ENCODE results near the gene EHMT1. TPM values are rescaled to one million over a fixed set of nuclear protein-coding genes. Genes with fewer than 3 reads are reported as not detected.

The EHMT1 gene
- total and polyA plus RNA-seq, 9 of the 15 experiments (the other 6 are each of a cell fraction or from before 2014, with no cell fraction given), result 2.2 to 76.0 (median 36.4) TPM

DNA sequence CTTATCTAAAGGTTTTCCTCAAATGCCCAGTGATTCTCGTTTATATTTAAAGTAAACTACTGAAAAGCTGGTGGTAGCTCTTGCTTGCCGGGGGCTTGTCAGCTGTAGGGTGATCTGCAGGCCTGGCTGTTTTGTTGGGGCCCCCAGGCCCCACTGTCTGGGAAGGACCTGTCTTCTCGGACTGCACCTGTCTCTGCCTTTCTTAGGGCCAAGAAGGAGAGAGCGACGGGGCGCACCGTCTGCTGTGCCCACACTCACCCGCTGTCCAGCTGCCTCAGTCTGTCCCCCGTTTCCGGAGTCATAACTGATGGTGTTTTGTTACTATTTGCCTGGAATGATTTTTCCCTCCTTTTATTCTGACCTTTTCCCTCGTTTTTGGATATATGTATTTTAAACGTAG is 164.7 kb downstream of the EHMT1 start:
- H3K27ac ChIP-seq (ENCODE audit: extremely low read depth, low read depth, low read length), result no peak overlapping the region
- DNase-seq (ENCODE audit: extremely low read depth in 1 of 4, low spot score in 3 of 4) (no peak), FAIRE-seq (no peak), ATAC-seq (no peak)
- no TSS peak for BruUV-seq (replicated peaks)
- H3K9ac ChIP-seq (ENCODE audit: insufficient read depth in 1 of 2, low read depth in 2 of 2, low read length in 2 of 2), result no peak overlapping the region
- POLR2A ChIA-PET, result no interaction called here
- H2AFZ ChIP-seq (ENCODE audit: low read depth, low read length), result no peak overlapping the region
- H3K4me3 ChIP-seq, result no peak overlapping the region
- no peaks in the 10 kb centered on the region for H3K27me3 ChIP-seq (ENCODE audit: control insufficient read depth in 2 of 2, insufficient read depth in 2 of 2, low read length in 2 of 2)
- TF ChIP-seq SMARCA5 (IDR thresholded peaks at IDR 0.05) (no peak), BRD9 (IDR thresholded peaks at IDR 0.05; ENCODE audit: low read depth, partially characterized antibody) (no peak), STAT5B (CRISPR knock-in tag; IDR thresholded peaks at IDR 0.05) (no peak), ZNF23 (CRISPR knock-in tag; IDR thresholded peaks at IDR 0.05) (no peak), ZNF277 (CRISPR knock-in tag; IDR thresholded peaks at IDR 0.05; ENCODE audit: borderline replicate concordance) (no peak), PHF20 (IDR thresholded peaks at IDR 0.05; ENCODE audit: partially characterized antibody) (no peak), VEZF1 (CRISPR knock-in tag; IDR thresholded peaks at IDR 0.05) (no peak)
- in situ Hi-C loops (cut with MboI), result no loop called here
- H3K79me2 ChIP-seq (ENCODE audit: control insufficient read depth, insufficient read depth, low read length), result no peaks in the 10 kb centered on the region
- H3K36me3 ChIP-seq (ENCODE audit: control insufficient read depth, insufficient read depth, low read length), result peaks cover 74% of the 10 kb centered on the region; the same call in 2 of the 3 replicates
- intact Hi-C loops (cut with micrococcal nuclease), result no loop called here
- WGBS (ENCODE audit: insufficient coverage, low coverage, missing lambda C conversion rate), result 87% methylated on average over 9 of the region's 12 CpGs
- H4K20me1 ChIP-seq (replicated peaks; ENCODE audit: control insufficient read depth, insufficient read depth, low read length), result no peaks in the 10 kb centered on the region
- CTCF ChIA-PET (ENCODE audit: low intra/inter-chr PET ratio), result no interaction called here
- no peaks in the 10 kb centered on the region for H3K9me3 ChIP-seq (replicated peaks; ENCODE audit: control insufficient read depth, insufficient read depth, low read depth, low read length)
- H3K4me2 ChIP-seq (ENCODE audit: insufficient read depth, low read length), result no peak overlapping the region
- H3K9me1 ChIP-seq (ENCODE audit: control insufficient read depth, insufficient read depth, low read length), result no peaks in the 10 kb centered on the region
- H3K4me1 ChIP-seq (replicated peaks in 1 of 2; ENCODE audit: control insufficient read depth in 2 of 2, insufficient read depth in 2 of 2, low read length in 2 of 2), result no peaks in the 10 kb centered on the region
